ENCODE measurements around the gene DAB1. TPM values are rescaled to one million over a fixed set of nuclear protein-coding genes. Genes with fewer than 3 reads are reported as not detected.

Gene DAB1
- total RNA-seq, 1 donor from 2014 or later: 19.1 TPM

DNA sequence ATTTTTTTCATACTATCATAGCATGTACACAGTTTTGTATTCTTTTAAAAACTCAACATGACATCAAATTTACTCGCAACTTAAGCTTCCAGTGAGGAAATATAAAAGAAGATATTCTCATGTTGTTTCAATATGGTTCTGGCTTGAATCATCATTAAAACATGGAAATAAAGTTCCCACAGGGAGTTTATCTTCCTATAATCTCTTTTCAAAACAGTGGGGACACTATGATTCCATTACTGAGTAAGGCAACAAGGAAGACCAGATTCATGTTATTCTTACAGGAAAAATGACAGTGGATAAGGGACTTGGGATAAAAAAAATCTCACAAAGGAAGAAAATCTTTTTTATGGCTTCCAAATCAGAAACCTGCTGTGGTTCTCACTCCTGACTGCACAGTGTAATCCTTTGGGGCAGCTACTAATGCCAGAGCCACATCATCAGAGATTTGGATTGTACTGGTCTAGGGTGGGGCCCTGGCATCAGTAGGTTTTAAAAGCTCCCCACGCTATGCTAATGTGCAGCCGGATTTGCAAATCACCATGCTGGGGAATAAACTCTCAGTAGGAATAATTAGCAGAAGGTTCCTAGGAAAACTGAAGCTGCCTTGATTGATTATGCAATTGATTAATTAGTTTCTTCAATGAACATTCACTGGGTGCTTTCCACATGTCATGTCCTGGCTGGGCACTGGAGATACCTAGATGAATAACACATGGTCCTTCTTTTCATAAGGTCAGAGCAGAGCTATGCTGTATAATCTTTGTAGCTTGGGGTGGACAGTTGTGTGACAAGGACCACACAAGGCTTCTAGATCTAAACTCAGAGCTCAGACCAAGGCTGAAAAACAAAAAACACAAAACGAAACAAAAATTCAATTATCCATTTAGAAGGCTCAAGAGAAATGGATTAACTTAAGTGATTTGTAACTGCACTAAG is 386.9 kb downstream of the DAB1 start:
- TF ChIP-seq, protein P1, sequence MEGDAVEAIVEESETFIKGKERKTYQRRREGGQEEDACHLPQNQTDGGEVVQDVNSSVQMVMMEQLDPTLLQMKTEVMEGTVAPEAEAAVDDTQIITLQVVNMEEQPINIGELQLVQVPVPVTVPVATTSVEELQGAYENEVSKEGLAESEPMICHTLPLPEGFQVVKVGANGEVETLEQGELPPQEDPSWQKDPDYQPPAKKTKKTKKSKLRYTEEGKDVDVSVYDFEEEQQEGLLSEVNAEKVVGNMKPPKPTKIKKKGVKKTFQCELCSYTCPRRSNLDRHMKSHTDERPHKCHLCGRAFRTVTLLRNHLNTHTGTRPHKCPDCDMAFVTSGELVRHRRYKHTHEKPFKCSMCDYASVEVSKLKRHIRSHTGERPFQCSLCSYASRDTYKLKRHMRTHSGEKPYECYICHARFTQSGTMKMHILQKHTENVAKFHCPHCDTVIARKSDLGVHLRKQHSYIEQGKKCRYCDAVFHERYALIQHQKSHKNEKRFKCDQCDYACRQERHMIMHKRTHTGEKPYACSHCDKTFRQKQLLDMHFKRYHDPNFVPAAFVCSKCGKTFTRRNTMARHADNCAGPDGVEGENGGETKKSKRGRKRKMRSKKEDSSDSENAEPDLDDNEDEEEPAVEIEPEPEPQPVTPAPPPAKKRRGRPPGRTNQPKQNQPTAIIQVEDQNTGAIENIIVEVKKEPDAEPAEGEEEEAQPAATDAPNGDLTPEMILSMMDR (IDR thresholded peaks at IDR 0.05; ENCODE audit: unreplicated experiment): no peak
- H3K27me3 Mint-ChIP-seq (ENCODE audit: unreplicated experiment): peaks cover 2% of the 10 kb centered on the region
- H3K4me3 Mint-ChIP-seq (ENCODE audit: unreplicated experiment): no peak overlapping the region
- DNase-seq (ENCODE audit: low spot score): no peak
- no peak overlapping the region for H3K27ac Mint-ChIP-seq (ENCODE audit: unreplicated experiment)
- H3K36me3 Mint-ChIP-seq (ENCODE audit: low read depth, unreplicated experiment): no peaks in the 10 kb centered on the region
- H3K9me3 Mint-ChIP-seq (ENCODE audit: unreplicated experiment): no peaks in the 10 kb centered on the region
- H3K4me1 Mint-ChIP-seq (ENCODE audit: unreplicated experiment): peaks cover 4% of the 10 kb centered on the region

DNA sequence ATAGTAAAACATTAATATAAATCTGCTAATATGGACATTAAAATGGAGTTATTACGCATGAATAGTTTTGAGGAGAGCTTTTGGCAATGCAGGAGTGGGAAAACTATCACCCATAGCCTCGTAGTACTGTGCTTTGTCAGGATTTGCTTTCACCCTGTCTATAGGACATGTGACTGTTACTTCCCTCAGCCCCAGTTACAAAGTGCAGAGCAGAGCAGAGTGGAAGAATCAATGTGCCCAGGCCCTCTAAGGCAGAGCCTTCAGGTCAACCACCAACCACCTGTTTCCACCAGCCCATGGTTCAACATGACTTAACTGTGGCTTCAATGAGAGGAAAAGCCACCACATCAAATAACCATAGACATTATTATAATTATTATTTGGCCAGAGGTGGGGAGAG is 389.1 kb downstream of the DAB1 start:
- H3K27me3 Mint-ChIP-seq (ENCODE audit: unreplicated experiment): peaks cover 2% of the 10 kb centered on the region
- no peak overlapping the region for H3K4me3 Mint-ChIP-seq (ENCODE audit: unreplicated experiment)
- H3K27ac Mint-ChIP-seq (ENCODE audit: unreplicated experiment): no peak overlapping the region
- DNase-seq (ENCODE audit: low spot score): no peak
- no peaks in the 10 kb centered on the region for H3K4me1 Mint-ChIP-seq (ENCODE audit: unreplicated experiment)
- H3K9me3 Mint-ChIP-seq (ENCODE audit: unreplicated experiment): peaks cover 5% of the 10 kb centered on the region
- H3K36me3 Mint-ChIP-seq (ENCODE audit: low read depth, unreplicated experiment): no peaks in the 10 kb centered on the region
- TF ChIP-seq, protein P1 (IDR thresholded peaks at IDR 0.05; ENCODE audit: unreplicated experiment): no peak

DNA sequence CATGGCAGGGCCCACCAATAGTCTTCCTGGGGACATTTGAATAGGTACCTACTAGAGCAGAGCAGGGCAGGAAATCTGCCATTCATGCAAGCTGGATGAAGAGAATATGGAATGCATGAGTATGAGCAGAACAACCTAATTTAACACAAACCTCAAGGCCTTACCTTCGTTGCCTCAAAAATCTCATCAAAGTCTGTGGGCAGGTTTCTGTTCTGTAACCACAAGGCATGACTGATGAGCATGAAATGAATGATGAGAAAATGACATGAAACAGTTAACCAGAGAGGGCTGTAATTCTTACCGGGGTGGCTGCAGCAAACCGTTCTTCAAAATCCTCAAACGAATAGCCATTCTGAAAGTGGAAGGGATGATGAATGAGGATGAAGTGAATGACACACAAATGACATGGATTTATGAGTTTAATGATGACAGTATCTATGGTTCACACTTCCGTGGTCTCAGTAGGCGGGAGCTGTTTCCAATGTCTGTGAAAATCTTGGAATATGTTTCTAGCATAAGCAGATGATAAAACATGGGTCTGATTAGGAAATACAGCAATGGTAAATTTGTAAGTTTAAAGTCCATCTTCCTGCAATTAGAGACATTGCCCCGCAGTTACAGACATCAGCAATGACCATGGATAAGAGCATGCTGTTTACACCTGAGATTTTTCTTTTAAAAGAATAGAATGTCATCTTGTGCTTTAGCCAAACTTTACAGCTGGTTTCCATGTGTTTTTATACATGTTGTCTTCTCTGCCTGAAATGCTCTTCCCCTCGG is 390.4 kb downstream of the DAB1 start:
- peaks cover 8% of the 10 kb centered on the region for H3K36me3 Mint-ChIP-seq (ENCODE audit: low read depth, unreplicated experiment)
- no peaks in the 10 kb centered on the region for H3K4me1 Mint-ChIP-seq (ENCODE audit: unreplicated experiment)
- no peak overlapping the region for H3K27ac Mint-ChIP-seq (ENCODE audit: unreplicated experiment)
- peaks cover 2% of the 10 kb centered on the region for H3K27me3 Mint-ChIP-seq (ENCODE audit: unreplicated experiment)
- DNase-seq (ENCODE audit: low spot score): no peak
- H3K4me3 Mint-ChIP-seq (ENCODE audit: unreplicated experiment): no peak overlapping the region
- peaks cover 8% of the 10 kb centered on the region for H3K9me3 Mint-ChIP-seq (ENCODE audit: unreplicated experiment)
- TF ChIP-seq, protein P1 (IDR thresholded peaks at IDR 0.05; ENCODE audit: unreplicated experiment): no peak

DNA sequence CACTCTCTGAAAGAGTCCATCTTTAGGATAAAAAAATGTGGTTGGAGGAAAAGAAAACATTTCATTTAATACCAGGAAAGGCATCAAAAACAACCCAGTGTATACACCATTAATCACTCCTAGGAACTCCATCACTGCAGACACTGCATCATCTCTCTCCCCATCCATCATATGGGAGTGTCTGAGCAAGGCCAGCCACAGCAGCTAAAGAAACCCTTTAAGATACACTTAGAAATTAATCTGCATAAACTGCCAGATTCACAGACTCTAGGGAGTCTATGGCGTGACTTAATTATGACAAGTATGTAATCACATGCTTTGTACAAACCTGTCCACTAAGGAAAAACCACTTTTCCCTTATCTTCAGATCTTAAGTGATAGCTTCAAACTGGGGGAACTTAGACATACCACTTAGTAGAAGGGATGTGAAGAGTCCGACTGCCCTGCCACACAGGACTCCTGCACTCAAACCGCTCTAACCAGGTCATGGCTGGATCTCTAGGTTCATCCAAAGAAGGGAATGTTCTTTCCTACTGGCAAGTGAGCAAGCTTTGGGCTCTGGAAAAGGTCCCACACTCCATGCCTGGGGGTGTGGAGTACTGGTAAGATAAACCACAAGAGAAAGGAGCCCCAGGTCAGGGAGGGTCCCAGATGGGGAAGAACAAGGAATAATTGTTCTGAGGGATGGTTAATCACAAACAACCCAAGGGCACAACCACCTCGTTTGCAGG is 397.1 kb downstream of the DAB1 start:
- H3K9me3 Mint-ChIP-seq (ENCODE audit: unreplicated experiment): peaks cover 14% of the 10 kb centered on the region
- TF ChIP-seq, protein P1 (IDR thresholded peaks at IDR 0.05; ENCODE audit: unreplicated experiment): no peak
- H3K27me3 Mint-ChIP-seq (ENCODE audit: unreplicated experiment): no peaks in the 10 kb centered on the region
- no peak for DNase-seq (ENCODE audit: low spot score)
- no peak overlapping the region for H3K4me3 Mint-ChIP-seq (ENCODE audit: unreplicated experiment)
- H3K36me3 Mint-ChIP-seq (ENCODE audit: low read depth, unreplicated experiment): peaks cover 12% of the 10 kb centered on the region
- no peak overlapping the region for H3K27ac Mint-ChIP-seq (ENCODE audit: unreplicated experiment)
- no peaks in the 10 kb centered on the region for H3K4me1 Mint-ChIP-seq (ENCODE audit: unreplicated experiment)

Data from endothelial cell (in vitro differentiated cells).